ENCODE measurements around the gene CNTNAP2. TPM values are rescaled to one million over a fixed set of nuclear protein-coding genes. Genes with fewer than 3 reads are reported as not detected.
A peak's percentile ranks its signal among the peaks of the same experiment; 100 is the strongest.

The CNTNAP2 gene
- total RNA-seq, 1 experiment from 2014 or later: not detected

DNA sequence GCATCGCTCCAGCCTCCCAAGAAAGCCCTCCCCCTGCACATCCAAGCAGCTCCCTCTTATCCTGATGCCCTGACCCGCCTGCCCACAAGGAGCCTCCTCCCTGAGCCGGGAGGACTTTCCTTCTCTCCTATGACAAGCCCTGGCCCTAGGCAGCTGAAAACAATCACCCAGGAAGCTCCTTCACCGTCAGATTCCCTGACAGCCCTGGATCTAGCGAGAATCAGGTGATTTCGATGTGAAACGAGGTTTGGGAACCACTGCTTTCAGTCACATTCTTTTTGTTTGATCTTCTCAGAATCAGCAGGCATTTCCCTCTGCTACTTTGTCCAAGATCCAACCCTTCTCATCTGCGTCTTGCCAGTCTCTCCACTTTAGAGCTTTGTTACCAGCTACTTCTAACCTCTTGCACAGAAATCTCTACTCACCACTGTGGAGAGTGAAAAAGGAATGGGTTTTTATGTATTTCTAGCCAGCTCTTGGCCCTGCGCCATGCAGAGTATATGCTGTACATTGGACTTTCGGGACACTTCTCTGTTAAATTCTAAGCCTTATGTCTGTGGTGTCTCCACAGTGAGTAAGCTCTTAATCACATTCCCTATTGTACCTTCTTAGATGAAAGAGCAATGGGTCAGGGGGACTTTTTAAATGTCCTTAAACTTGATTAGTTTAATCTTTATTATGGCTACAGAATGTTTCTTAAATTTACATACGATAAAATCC lies 2220.8 kb downstream of the CNTNAP2 start:
- Histone ChIP-seq H3K4me3 (no peak overlapping the region), H3K27me3 (peaks cover 7% of the 10 kb centered on the region; the same call in 1 of the 2 replicates), H3K36me3 (no peaks in the 10 kb centered on the region), H3K9me3 (no peaks in the 10 kb centered on the region)
- no peak for DNase-seq

DNA sequence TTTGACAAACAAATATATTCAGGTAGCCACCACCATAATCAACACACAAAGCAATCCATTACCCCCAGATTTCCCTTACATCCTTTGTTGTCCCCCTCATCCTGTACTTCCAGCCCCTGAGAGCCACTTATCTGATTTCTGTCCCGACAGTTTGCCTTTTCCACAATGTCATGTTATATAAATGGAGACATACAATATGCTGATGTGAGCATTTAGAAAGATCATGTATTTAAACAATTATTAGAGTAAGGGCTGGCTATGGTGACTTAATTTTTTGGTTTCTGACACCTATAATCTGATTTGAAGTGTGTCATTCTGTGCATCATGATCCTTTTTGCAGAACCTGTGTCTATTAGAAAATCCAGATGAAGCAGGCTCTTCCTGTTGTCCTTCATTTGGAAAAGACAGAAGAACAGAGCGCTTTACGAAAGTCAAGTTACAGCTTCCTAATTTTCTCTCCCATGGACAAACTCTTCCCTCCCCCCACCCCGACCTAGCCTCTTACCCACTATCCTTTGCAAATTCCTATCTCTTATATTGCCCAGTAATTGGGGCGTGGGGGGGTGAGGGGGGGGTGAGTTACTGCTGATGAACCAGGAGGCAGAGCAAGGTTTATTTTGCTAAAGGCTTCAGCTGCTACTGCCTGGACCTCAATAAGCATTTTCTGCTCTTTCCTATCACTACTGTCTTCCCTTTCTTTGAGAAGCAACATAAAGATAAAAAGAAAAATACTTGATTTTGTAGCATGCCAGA lies 2221.6 kb downstream of the CNTNAP2 start:
- Histone ChIP-seq H3K27me3 (peaks cover 7% of the 10 kb centered on the region; the same call in 1 of the 2 replicates), H3K4me3 (no peak overlapping the region), H3K9me3 (no peaks in the 10 kb centered on the region), H3K36me3 (no peaks in the 10 kb centered on the region)
- DNase-seq: no peak

DNA sequence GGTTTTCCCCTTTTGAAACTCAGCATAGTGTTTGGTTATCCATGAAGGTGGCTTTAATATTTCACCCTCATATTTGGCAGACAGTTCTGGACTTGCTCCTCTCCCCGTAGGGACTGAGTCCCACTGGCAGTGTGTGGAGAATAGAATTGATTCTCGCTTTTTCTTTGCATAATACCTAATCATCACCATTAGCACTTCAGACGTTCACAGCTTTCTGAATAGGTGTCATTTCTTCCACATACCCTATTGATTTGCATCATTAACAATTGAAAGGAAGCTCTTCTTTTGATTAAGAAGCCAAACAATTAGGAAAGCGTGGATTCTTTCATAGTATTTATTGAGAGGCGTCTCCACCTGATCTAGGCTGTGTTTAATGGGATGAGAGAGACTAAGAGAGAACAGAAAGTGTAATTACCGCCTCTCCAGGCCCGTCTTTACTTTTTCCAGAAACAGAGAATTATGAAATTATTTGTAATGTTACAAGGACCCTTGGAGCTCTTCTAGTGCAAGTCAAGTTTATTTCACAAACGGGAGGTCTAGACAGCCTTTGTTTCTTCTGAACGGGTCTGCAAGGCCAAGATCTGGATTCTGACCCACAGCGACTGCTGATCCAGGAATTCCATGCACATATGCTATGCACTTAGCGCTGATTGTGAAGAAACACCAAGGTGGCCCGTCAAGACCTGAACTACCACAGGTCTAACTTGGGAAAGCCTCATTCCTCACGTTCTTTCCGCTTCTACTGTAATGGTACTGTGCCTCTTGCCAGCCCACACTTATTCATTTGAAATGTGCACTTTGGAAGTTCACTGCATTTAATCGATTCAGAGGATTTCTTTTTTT lies 2224.1 kb downstream of the CNTNAP2 start:
- DNase-seq: no peak
- Histone ChIP-seq H3K27me3 (peaks cover 9% of the 10 kb centered on the region; the same call in 1 of the 2 replicates), H3K36me3 (no peaks in the 10 kb centered on the region), H3K4me3 (no peak overlapping the region), H3K9me3 (no peaks in the 10 kb centered on the region)

DNA sequence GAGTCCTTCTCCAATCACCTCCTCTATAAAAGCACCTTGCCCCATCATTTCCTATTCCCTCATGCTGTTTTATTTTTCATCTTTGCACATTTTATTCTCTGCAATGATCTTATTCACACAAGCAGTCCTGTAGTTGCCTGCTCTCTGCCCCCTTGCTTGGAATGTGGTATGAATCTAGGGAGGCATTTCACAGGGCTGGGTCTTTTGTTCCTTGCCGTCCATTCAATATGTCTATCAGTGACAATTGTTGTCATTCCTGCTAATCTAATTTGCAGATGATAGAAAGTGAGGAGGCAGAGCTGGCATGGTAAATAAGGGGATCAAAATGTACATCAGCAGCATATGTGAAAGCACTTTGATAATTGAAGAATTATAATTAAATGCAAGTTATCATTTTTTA lies 2227.8 kb downstream of the CNTNAP2 start:
- no peak for DNase-seq
- Histone ChIP-seq H3K36me3 (no peaks in the 10 kb centered on the region), H3K27me3 (peaks cover 9% of the 10 kb centered on the region; the same call in 1 of the 2 replicates), H3K9me3 (no peaks in the 10 kb centered on the region), H3K4me3 (no peak overlapping the region)

DNA sequence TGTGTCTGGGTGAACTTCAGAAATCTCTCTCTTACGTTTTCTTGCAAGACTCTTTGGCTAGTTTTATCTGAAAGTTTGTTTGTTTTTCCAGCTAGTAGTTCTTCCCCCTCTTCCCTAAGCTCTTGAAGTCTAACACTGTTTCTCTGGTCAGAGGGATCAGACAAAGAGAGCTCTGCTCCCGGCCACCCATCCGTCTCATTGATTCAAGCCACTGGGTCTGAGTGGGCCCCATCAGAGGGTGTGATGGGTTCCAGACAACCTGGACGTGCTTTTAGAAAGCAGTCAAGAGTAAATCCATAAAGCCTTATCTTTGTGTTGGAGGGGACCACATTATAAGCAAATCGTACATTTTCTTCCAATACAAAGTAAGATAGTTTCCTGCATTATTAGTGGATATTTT lies 2231.4 kb downstream of the CNTNAP2 start:
- Histone ChIP-seq H3K36me3 (no peaks in the 10 kb centered on the region), H3K4me3 (no peak overlapping the region), H3K27me3 (0 out of 2 replicates have a peak, but pooled peaks cover 3% of the 10 kb centered on the region), H3K9me3 (no peaks in the 10 kb centered on the region)
- no peak for DNase-seq

DNA sequence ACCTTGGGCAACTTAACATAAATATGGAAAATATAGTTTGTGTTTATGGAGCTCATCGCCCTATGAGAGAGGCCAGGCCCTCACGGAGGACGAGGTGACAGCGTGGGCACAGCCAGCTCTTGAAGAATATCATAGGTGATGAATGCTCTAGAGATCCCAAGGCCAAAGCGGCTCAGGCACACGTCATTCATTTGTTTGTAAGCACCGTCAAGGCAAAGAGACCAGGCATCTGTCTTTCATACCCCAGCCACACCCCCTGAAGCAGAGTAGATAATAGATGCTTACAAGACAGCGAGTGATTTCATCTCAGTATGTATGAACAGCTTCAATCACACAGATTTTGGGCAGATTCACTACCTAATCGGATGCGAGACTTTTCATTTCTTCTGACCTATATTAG lies 2231.9 kb downstream of the CNTNAP2 start:
- DNase-seq: no peak
- no peak overlapping the region for H3K4me3 ChIP-seq
- no peaks in the 10 kb centered on the region for H3K36me3 ChIP-seq
- 0 out of 2 replicates have a peak, but pooled peaks cover 1% of the 10 kb centered on the region for H3K27me3 ChIP-seq
- no peaks in the 10 kb centered on the region for H3K9me3 ChIP-seq

DNA sequence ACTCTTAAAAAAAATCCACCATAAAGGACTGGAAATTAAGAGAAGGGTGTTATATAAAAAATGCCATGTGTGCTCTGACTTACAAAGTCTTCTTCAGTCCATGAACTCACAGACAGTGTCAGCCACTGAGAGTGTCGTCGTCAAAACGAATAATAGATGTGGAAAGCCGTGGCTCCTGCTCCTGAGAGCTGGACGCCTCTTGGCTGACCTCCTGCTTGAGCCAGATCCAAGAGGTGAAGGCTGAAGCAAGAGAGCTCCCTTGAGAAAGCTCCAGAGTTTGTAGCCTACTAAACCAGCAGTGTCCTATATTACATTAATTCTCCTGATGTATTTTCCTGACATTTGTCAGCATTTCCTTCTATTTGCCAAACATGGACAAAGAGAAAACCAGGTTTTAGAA lies 2239.7 kb downstream of the CNTNAP2 start:
- Histone ChIP-seq H3K27me3 (no peaks in the 10 kb centered on the region), H3K9me3 (no peaks in the 10 kb centered on the region), H3K4me3 (no peak overlapping the region), H3K36me3 (no peaks in the 10 kb centered on the region)
- DNase-seq: peak; percentile 11

DNA sequence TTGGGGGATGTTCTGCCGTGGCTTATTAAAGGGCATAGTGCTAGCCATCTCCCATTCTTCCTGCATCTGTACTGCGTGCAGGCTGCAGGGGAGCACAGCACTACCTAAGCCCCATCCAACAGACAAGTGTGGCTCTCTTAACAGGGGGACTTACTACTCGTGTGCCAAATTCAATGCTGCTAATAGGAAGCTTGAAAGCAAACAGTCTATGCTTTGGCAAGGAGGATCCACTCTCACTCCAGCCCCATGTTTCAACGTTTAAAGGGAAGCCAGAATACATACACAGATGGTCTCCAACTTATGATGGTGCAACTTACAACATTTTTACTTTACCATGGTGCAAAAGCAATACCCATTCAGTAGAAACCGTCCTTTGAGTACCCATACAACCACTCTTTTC lies 2245.9 kb downstream of the CNTNAP2 start:
- H3K27me3 ChIP-seq: no peaks in the 10 kb centered on the region
- H3K36me3 ChIP-seq: no peaks in the 10 kb centered on the region
- DNase-seq: no peak
- H3K9me3 ChIP-seq: no peaks in the 10 kb centered on the region
- H3K4me3 ChIP-seq: no peak overlapping the region

DNA sequence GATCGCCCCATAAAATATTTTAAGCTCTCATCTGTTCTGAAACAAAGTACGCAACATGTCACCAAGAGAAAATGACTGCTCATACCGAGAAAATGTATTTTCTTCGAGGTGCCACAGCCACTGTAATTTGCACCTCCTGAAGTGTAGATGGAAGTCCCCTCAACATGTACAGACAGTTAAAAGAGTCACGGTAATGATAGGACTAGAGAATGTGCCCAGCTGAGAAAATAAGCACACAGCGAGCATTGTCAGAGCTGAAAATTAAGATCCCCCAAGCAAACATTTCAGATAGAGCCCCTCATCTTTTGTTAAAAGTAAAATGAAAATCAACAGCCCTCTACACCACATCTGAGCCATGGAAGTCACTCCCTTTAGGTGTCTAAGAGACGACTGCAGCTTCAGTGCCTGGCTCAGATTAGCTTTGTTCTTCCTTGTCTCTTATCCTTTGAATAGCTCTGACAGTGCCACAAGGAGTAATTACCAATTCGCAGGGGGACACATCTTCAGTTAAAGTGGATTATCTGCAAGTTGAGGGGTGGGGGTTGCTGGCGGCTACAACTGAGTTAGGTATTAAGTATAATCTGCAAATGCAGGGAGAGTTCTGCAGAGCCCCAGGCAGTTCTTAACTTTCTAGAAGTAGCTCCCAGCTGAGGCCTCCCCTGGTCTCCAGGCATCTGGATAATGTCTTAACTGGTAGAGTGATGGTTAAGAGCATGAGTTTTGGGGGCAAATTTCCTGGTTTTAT lies 2251.3 kb downstream of the CNTNAP2 start:
- no peak for DNase-seq

DNA sequence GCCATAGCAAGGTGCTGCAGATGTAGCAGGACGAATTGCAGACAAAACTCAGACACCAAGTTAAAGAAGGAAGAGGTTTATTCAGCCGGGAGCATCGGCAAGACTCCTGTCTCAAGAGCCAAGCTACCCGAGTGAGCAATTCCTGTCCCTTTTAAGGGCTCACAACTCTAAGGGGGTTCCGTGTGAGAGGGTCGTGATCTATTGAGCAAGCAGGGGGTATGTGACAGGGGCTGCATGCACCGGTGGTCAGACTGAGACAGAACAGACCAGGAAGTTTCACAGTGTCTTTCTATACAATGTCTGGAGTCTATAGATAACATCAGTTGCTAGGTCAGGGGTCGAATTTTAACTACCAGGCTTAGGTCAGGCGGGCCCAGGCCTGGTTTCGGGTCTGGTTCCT lies 2252.0 kb downstream of the CNTNAP2 start:
- H3K36me3 ChIP-seq: no peaks in the 10 kb centered on the region
- H3K4me3 ChIP-seq: no peak overlapping the region
- no peaks in the 10 kb centered on the region for H3K27me3 ChIP-seq
- DNase-seq: no peak
- H3K9me3 ChIP-seq: no peaks in the 10 kb centered on the region

More for the DNA sequence above, 2251.3 kb downstream of the CNTNAP2 start:
- H3K9me3 ChIP-seq: no peaks in the 10 kb centered on the region
- H3K27me3 ChIP-seq: no peaks in the 10 kb centered on the region
- H3K36me3 ChIP-seq: no peaks in the 10 kb centered on the region
- no peak overlapping the region for H3K4me3 ChIP-seq

DNA sequence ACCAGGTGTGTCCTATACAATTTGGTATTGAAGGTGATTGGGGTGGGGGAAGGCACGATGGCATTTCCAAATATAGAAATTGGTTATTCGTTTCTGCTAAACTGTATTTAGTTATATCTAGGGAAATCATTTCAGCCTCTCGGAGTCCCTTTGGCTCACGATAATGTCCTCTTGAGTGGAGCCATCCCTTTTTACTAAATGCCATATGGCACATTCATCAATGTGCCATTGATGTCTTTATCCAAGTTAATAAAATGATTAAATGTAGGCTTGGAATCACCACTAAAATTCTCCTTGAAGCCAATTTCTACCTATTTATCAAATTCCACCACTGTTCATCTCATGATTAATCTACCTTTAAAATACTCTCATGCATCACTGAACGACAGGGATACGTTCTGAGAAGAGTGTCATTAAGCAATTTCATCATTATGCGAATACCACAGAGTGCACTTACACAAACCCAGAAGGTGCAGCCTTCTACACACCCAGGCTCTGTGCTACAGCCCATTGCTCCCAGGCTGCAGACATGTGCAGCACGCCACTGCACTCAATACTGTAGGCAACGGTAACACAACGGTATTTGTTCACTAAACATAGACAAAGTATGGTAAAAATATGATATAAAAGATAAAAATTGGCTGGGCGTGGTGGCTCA lies 2254.8 kb downstream of the CNTNAP2 start:
- H3K9me3 ChIP-seq: no peaks in the 10 kb centered on the region
- no peaks in the 10 kb centered on the region for H3K36me3 ChIP-seq
- no peaks in the 10 kb centered on the region for H3K27me3 ChIP-seq
- no peak overlapping the region for H3K4me3 ChIP-seq
- no peak for DNase-seq

DNA sequence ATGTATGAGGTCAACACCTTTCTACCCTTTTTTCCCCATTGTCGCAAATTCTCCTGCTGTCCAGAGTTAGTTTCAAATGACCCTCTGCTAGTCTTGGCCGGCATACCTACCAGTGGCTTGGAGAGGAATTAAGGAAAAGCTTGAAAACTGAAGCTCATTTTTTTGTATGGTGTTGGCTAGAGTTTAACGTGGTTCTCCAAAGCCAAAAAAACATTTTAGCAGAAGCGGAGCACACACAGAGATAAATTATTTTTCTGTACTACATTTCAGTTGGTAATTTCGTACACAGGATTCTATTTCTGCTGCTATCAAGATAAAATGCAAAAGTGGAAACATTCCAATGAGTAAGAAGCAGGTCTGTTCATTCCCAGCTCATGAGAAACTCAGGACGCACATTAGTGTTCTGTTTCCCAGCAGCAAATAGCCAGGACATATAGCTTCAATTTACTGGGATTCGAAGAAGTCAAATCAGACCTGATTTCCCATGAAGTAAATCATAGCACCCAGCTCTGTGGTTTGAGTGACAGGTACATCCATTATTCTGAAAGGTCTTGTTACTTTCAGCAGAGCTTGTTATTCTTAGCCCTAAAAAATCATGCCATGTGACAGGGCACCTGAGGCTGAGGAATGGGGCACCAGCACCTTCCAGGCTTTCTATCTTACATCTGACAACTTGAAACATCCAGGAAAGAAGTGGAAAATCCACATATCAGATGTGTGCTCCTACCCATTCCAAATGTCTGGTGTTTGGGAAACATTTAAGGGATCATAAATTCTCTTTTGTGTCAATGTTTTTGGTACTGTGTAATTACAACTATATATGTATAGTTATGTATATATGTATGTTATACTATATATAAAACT lies 2258.0 kb downstream of the CNTNAP2 start:
- H3K27me3 ChIP-seq: no peaks in the 10 kb centered on the region
- DNase-seq: no peak
- no peak overlapping the region for H3K4me3 ChIP-seq
- H3K9me3 ChIP-seq: no peaks in the 10 kb centered on the region
- no peaks in the 10 kb centered on the region for H3K36me3 ChIP-seq

DNA sequence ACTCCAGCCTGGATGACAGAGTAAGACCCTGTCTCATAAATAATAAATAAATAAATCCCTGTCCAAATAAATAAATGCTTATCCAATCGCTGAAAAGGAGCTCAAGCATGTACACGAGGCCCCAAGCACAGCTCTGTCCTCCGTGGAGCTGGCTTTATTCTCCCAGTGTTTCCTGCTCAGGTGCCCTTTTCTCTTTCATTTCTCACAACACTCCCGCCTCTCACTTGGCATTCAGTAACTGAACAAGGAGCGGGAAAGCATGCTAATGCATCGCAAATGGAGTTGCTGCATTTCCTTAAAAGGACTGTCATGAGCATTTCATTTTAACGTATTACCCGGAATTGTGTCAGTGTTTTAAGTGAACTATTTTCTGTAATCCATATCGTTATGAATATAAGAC lies 2263.1 kb downstream of the CNTNAP2 start:
- Histone ChIP-seq H3K27me3 (no peaks in the 10 kb centered on the region), H3K9me3 (no peaks in the 10 kb centered on the region), H3K4me3 (no peak overlapping the region), H3K36me3 (no peaks in the 10 kb centered on the region)
- no peak for DNase-seq

DNA sequence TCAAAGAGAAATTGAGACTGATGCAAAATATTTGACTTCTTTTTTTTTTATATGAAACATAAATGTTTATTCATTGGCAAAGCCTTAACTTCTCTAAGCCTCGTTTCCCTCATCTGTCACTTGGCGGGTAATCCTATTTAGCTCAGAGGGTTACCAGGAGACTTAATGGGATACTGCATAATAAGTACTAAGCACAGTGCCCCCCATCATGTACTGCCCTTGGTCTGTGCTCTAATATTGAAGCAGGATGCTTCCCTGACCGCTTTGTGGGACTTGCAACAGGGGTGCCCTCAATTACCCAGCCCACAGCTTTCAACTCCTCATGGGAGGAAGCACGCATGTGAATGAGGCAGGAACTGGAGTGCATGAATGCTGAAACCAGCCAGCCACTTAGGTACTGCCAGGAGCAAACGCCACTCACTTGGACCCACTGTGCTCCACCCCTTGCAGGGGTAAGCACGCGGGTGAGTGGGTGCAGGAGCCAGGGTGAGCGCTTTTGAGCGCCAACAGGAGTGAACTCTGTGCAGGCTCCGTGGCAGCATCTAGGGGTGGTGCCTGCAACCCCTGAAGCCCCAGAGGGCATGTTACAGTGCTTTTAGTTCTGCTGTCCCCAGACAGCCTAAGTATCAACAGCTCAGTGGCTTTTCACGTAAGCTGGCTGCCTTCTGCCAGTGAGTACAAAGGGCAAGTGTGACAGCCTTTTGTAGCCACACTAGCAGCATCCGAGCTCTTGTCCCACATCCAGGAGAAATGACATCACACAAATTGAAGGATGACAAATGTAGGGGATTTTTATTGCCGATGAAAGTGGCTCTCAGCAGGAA lies 2264.2 kb downstream of the CNTNAP2 start:
- Histone ChIP-seq H3K4me3 (no peak overlapping the region), H3K36me3 (no peaks in the 10 kb centered on the region), H3K27me3 (no peaks in the 10 kb centered on the region), H3K9me3 (no peaks in the 10 kb centered on the region)
- DNase-seq: no peak

All from MG63 (cell line).